IMR-90 (cell line): ENCODE data around the gene QDPR. TPM values are rescaled to one million over a fixed set of nuclear protein-coding genes. Genes with fewer than 3 reads are reported as not detected.

Experiments
- ATAC-seq: fragments of 200-7000 bp; cut with Tn5 transposase; 2 replicates; pipeline ENCODE4 v1.9.1; 2020; ENCODE audit warnings: low read depth, mild to moderate bottlenecking, moderate library complexity
- BruUV-seq: library from RNA; stranded (reverse); fragments of 400-500 nt; replicated peaks from 2 replicates; lab custom pipeline; 2021; lab: Mats Ljungman, UMichigan
- CTCF ChIA-PET: fragments of 300-600 bp; formaldehyde crosslinking; extraction: SDS; loops from one replicate; lab custom pipeline; 2021; ENCODE audit warnings: antibody characterized with exemption; lab: Yijun Ruan, JAX
- POLR2A ChIA-PET: fragments of 300-600 bp; sonication (Branson Sonifier 250); formaldehyde crosslinking; loops from one replicate; lab custom pipeline; 2022; ENCODE audit warnings: antibody characterized with exemption; ENCODE audit not compliant: unreplicated experiment; lab: Charles Lee
- DNase-seq: peaks from one replicate; pipeline ENCODE4 v3.0.0; 2013
- H2AFZ ChIP-seq: replicated peaks from 2 replicates; pipeline ENCODE3; 2013; ENCODE audit warnings: low read length, mild to moderate bottlenecking; ENCODE audit not compliant: poor library complexity
- H2AK5ac ChIP-seq: 2 replicates; pipeline ENCODE4 v1.6.1; 2013; ENCODE audit warnings: low read depth, low read length, inconsistent platforms
- H2AK9ac ChIP-seq: replicated peaks from 2 replicates; pipeline ENCODE3; 2013; ENCODE audit warnings: mild to moderate bottlenecking, low read depth, low read length, moderate library complexity; ENCODE audit not compliant: poor library complexity
- H2BK120ac ChIP-seq: 2 replicates; pipeline ENCODE4 v1.6.1; 2013; ENCODE audit warnings: low read depth, low read length, inconsistent platforms
- H2BK15ac ChIP-seq: 3 replicates; pipeline ENCODE4 v1.6.1; 2013; ENCODE audit warnings: low read depth, low read length, inconsistent platforms
- H2BK20ac ChIP-seq: 2 replicates; pipeline ENCODE4 v1.6.1; 2013; ENCODE audit warnings: low read depth, mild to moderate bottlenecking, inconsistent platforms, low read length, moderate library complexity
- H2BK5ac ChIP-seq: 2 replicates; pipeline ENCODE4 v1.6.1; 2013; ENCODE audit warnings: mild to moderate bottlenecking, low read depth, low read length, inconsistent platforms; ENCODE audit not compliant: poor library complexity, severe bottlenecking
- H3K14ac ChIP-seq: replicated peaks from 2 replicates; pipeline ENCODE4 v1.6.1; 2013; ENCODE audit warnings: low read depth, low read length, inconsistent platforms
- H3K18ac ChIP-seq: 2 replicates; pipeline ENCODE4 v1.6.1; 2013; ENCODE audit warnings: low read depth, low read length, control low read depth
- H3K23ac ChIP-seq: 2 replicates; pipeline ENCODE4 v1.6.1; 2013; ENCODE audit warnings: low read depth, low read length, inconsistent platforms
- H3K27ac ChIP-seq: 2 replicates; pipeline ENCODE4 v1.5.1; 2013; ENCODE audit warnings: mild to moderate bottlenecking, control low read depth, low read length; ENCODE audit not compliant: insufficient read depth
- H3K27me3 ChIP-seq: 2 replicates; pipeline ENCODE4 v1.6.1; 2013; ENCODE audit warnings: low read length; ENCODE audit not compliant: control insufficient read depth, insufficient read depth
- H3K36me3 ChIP-seq: 2 replicates; pipeline ENCODE4 v1.6.1; 2013; ENCODE audit warnings: low read length, mixed read lengths; ENCODE audit not compliant: control insufficient read depth, insufficient read depth
- H3K4ac ChIP-seq: 2 replicates; pipeline ENCODE4 v1.6.1; 2013; ENCODE audit warnings: low read depth, low read length, inconsistent platforms
- H3K4me1 ChIP-seq: 2 replicates; pipeline ENCODE4 v1.6.1; 2013; ENCODE audit warnings: low read length, mixed read lengths; ENCODE audit not compliant: control insufficient read depth, insufficient read depth
- H3K4me2 ChIP-seq: 2 replicates; pipeline ENCODE4 v1.6.1; 2013; ENCODE audit warnings: low read depth, mild to moderate bottlenecking, control low read depth, low read length, moderate library complexity
- H3K4me3 ChIP-seq: 2 replicates; pipeline ENCODE4 v1.5.1; 2013; ENCODE audit warnings: low read depth, mild to moderate bottlenecking, control low read depth, low read length, moderate library complexity; ENCODE audit not compliant: insufficient read depth
- H3K56ac ChIP-seq: 2 replicates; pipeline ENCODE4 v1.6.1; 2013; ENCODE audit warnings: low read length, inconsistent platforms; ENCODE audit not compliant: insufficient read depth; ENCODE audit errors: extremely low read depth
- H3K79me1 ChIP-seq, 2 experiments: 2 replicates each; pipeline ENCODE4 v1.6.1; 2013; ENCODE audit warnings: low read length in 2 of 2, inconsistent platforms in 1 of 2, low read depth in 1 of 2
- H3K9ac ChIP-seq: 2 replicates; pipeline ENCODE4 v1.6.1; 2013; ENCODE audit warnings: low read depth, low read length, control low read depth
- H3K9me1 ChIP-seq: 2 replicates; pipeline ENCODE4 v1.6.1; 2013; ENCODE audit warnings: low read length, inconsistent platforms; ENCODE audit not compliant: insufficient read depth
- H3K9me3 ChIP-seq: 2 replicates; pipeline ENCODE4 v1.6.1; 2013; ENCODE audit warnings: low read length; ENCODE audit not compliant: control insufficient read depth, insufficient read depth
- H4K20me1 ChIP-seq: 2 replicates; pipeline ENCODE4 v1.6.1; 2013; ENCODE audit warnings: low read length, inconsistent platforms; ENCODE audit not compliant: insufficient read depth
- H4K5ac ChIP-seq: 2 replicates; pipeline ENCODE4 v1.6.1; 2013; ENCODE audit warnings: mild to moderate bottlenecking, low read depth, low read length, control low read depth
- H4K8ac ChIP-seq, 2 experiments: 2 replicates each; pipeline ENCODE4 v1.6.1; 2013; ENCODE audit warnings: low read depth in 2 of 2, low read length in 2 of 2, control low read depth in 1 of 2, inconsistent platforms in 1 of 2
- H4K91ac ChIP-seq: 2 replicates; pipeline ENCODE4 v1.6.1; 2013; ENCODE audit warnings: low read depth, low read length, inconsistent platforms; ENCODE audit not compliant: insufficient read depth
- BHLHE40 ChIP-seq: fragments of 150-350 bp; IDR thresholded peaks from 2 replicates; pipeline ENCODE4 v1.6.1; 2016; ENCODE audit warnings: mild to moderate bottlenecking, low read depth, low read length
- CEBPB ChIP-seq: IDR thresholded peaks from 2 replicates; pipeline ENCODE4 v1.6.1; 2012; ENCODE audit warnings: low read depth, low read length, improper control_type of control experiment
- CHD1 ChIP-seq: IDR thresholded peaks from 2 replicates; pipeline ENCODE4 v1.6.1; 2012; ENCODE audit warnings: low read depth, low read length, improper control_type of control experiment
- FOS ChIP-seq: fragments of 150-350 bp; IDR thresholded peaks from 2 replicates; pipeline ENCODE4 v1.6.1; 2016; ENCODE audit warnings: low read depth, low read length
- MAFK ChIP-seq: IDR thresholded peaks from 2 replicates; pipeline ENCODE4 v1.6.1; 2012; ENCODE audit warnings: low read depth, low read length, improper control_type of control experiment
- MAZ ChIP-seq: IDR thresholded peaks from 2 replicates; pipeline ENCODE4 v1.6.1; 2012; ENCODE audit warnings: low read depth, mild to moderate bottlenecking, low read length, improper control_type of control experiment, moderate library complexity, borderline replicate concordance
- MXI1 ChIP-seq: IDR thresholded peaks from 2 replicates; pipeline ENCODE4 v1.6.1; 2012; ENCODE audit warnings: low read depth, mild to moderate bottlenecking, low read length, moderate library complexity, borderline replicate concordance
- NFE2L2 ChIP-seq: fragments of 150-350 bp; IDR thresholded peaks from 2 replicates; pipeline ENCODE4 v1.6.1; 2016; ENCODE audit warnings: low read depth, mild to moderate bottlenecking, low read length
- POLR2A ChIP-seq: IDR thresholded peaks from 2 replicates; pipeline ENCODE4 v1.6.1; 2012; ENCODE audit warnings: mild to moderate bottlenecking, low read depth, low read length
- RAD21 ChIP-seq: IDR thresholded peaks from 2 replicates; pipeline ENCODE4 v1.6.1; 2012; ENCODE audit warnings: low read length, improper control_type of control experiment
- RCOR1 ChIP-seq: IDR thresholded peaks from 2 replicates; pipeline ENCODE4 v1.6.1; 2012; ENCODE audit warnings: mild to moderate bottlenecking, low read length, improper control_type of control experiment; ENCODE audit not compliant: insufficient replicate concordance
- RFX5 ChIP-seq: IDR thresholded peaks from 2 replicates; pipeline ENCODE4 v1.8.0; 2012; ENCODE audit warnings: low read depth, mild to moderate bottlenecking, low read length, moderate library complexity
- SMC3 ChIP-seq: fragments of 150-350 bp; IDR thresholded peaks from 2 replicates; pipeline ENCODE4 v1.6.1; 2016; ENCODE audit warnings: low read depth, mild to moderate bottlenecking, antibody characterized with exemption, low read length, moderate library complexity
- WGBS, 2 experiments: methylation state at CpG; one replicate each; pipeline versions ENCODE4 v1.1.5 to v1.1.7; 2013; ENCODE audit warnings: missing lambda C conversion rate in 2 of 2; ENCODE audit not compliant: insufficient read length in 1 of 2; ENCODE audit errors: extremely low coverage in 2 of 2; 5-methylcytosine and 5-hydroxymethylcytosine counted together
- dilution Hi-C: fragments of 300-500 bp; cut with HindIII; formaldehyde crosslinking; loops from one replicate; pipeline ENCODE4 v1.14.3; 2018; ENCODE audit warnings: low sequenced_read_pairs; ENCODE audit not compliant: unreplicated experiment
- in situ Hi-C: fragments of 300-500 bp; cut with MboI; formaldehyde crosslinking; loops from 3 replicates; pipeline ENCODE4 v1.14.3; 2019; ENCODE audit warnings: low sequenced_read_pairs, inconsistent platforms, mixed read lengths
- intact Hi-C: fragments of 100-400 bp; cut with micrococcal nuclease; formaldehyde crosslinking; loops from 2 replicates; pipeline ENCODE4 v1.10.0; 2022
- polyA plus RNA-seq, 3 experiments: library from polyadenylated mRNA; depleted of rRNA; stranded (reverse); fragments of >200 nt; gene quantifications; 2 replicates each; pipeline ENCODE4 v1.2.3, GENCODE V29; 2012; ENCODE audit warnings: low replicate concordance in 1 of 3
- total RNA-seq: library from RNA; depleted of rRNA; stranded (reverse); fragments of >200 nt; gene quantifications from 2 replicates; pipeline ENCODE4 v1.2.3, GENCODE V29; 2012
- TF ChIP-seq, protein P1 (sequence below): conservative IDR thresholded peaks from 2 replicates; pipeline ENCODE4 v1.5.1; 2012; ENCODE audit warnings: mild to moderate bottlenecking, low read depth, low read length, improper control_type of control experiment
- TF ChIP-seq, protein P2 (sequence below): fragments of 150-350 bp; IDR thresholded peaks from 2 replicates; pipeline ENCODE4 v1.6.1; 2017; ENCODE audit warnings: mild to moderate bottlenecking, antibody characterized with exemption, low read length, low read depth
- TF ChIP-seq, protein P3 (sequence below): fragments of 150-350 bp; IDR thresholded peaks from 2 replicates; pipeline ENCODE4 v1.6.1; 2016; ENCODE audit warnings: low read depth, mild to moderate bottlenecking, low read length, moderate library complexity, borderline replicate concordance

QDPR gene
- total and polyA plus RNA-seq, 2 of the 4 experiments (the other 2 are of a cell fraction): 10.4 to 31.1 TPM

DNA sequence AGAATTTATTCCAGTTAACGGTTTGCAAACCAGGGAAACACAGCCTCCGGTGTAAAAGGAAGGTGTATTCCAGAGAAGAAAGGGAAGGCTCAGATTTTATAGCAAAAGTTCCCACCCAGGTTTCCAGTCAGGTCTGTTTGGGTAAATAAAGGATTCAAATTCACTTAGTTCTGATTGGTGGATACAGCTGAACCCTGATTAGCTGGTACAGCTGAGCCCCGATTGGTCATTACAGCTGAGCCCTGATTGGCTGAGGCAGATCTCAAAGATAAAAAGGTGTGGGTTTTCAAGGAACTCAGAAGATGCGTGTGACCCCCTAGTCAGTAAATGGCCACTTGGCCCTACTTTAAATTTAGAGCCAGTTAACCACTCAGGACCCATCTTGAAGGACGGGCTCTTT is 9.7 kb upstream of the QDPR start:
- H4K8ac ChIP-seq: no peak overlapping the region
- no peaks in the 10 kb centered on the region for H4K20me1 ChIP-seq
- dilution Hi-C loops: no loop called here
- H3K18ac ChIP-seq: no peak overlapping the region
- H3K9me3 ChIP-seq: no peaks in the 10 kb centered on the region
- POLR2A ChIA-PET: interaction anchor here (0.6 kb wide), 1 partner anchor 13 kb away, joined by 4 read pairs; no protein-coding TSS in a partner anchor
- TF ChIP-seq MAFK (no peak), CEBPB (no peak), FOS (no peak), RFX5 (no peak), BHLHE40 (no peak), RCOR1 (no peak), NFE2L2 (no peak), POLR2A (no peak), CHD1 (no peak), MXI1 (no peak), RAD21 (no peak), MAZ (no peak), SMC3 (no peak)
- TF ChIP-seq, protein P1, sequence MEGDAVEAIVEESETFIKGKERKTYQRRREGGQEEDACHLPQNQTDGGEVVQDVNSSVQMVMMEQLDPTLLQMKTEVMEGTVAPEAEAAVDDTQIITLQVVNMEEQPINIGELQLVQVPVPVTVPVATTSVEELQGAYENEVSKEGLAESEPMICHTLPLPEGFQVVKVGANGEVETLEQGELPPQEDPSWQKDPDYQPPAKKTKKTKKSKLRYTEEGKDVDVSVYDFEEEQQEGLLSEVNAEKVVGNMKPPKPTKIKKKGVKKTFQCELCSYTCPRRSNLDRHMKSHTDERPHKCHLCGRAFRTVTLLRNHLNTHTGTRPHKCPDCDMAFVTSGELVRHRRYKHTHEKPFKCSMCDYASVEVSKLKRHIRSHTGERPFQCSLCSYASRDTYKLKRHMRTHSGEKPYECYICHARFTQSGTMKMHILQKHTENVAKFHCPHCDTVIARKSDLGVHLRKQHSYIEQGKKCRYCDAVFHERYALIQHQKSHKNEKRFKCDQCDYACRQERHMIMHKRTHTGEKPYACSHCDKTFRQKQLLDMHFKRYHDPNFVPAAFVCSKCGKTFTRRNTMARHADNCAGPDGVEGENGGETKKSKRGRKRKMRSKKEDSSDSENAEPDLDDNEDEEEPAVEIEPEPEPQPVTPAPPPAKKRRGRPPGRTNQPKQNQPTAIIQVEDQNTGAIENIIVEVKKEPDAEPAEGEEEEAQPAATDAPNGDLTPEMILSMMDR: no peak
- TF ChIP-seq, protein P2, sequence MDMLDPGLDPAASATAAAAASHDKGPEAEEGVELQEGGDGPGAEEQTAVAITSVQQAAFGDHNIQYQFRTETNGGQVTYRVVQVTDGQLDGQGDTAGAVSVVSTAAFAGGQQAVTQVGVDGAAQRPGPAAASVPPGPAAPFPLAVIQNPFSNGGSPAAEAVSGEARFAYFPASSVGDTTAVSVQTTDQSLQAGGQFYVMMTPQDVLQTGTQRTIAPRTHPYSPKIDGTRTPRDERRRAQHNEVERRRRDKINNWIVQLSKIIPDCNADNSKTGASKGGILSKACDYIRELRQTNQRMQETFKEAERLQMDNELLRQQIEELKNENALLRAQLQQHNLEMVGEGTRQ: no peak
- TF ChIP-seq, protein P3, sequence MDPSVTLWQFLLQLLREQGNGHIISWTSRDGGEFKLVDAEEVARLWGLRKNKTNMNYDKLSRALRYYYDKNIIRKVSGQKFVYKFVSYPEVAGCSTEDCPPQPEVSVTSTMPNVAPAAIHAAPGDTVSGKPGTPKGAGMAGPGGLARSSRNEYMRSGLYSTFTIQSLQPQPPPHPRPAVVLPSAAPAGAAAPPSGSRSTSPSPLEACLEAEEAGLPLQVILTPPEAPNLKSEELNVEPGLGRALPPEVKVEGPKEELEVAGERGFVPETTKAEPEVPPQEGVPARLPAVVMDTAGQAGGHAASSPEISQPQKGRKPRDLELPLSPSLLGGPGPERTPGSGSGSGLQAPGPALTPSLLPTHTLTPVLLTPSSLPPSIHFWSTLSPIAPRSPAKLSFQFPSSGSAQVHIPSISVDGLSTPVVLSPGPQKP: no peak
- H2BK20ac ChIP-seq: no peak overlapping the region
- CTCF ChIA-PET: no interaction called here
- peaks cover 19% of the 10 kb centered on the region for H3K27me3 ChIP-seq
- H2AK9ac ChIP-seq: no peak overlapping the region
- BruUV-seq: no TSS peak
- no peak overlapping the region for H3K4ac ChIP-seq
- H3K36me3 ChIP-seq: no peaks in the 10 kb centered on the region
- no peak overlapping the region for H2AFZ ChIP-seq
- no peak overlapping the region for H3K9ac ChIP-seq
- no peak overlapping the region for H3K56ac ChIP-seq
- H3K4me3 ChIP-seq: no peak overlapping the region
- 52% methylated on average over 2 of the region's 5 CpGs; no CpG with 5 or more reads in 1 of the 2 experiments for WGBS, 2 experiments
- no peak overlapping the region for H3K23ac ChIP-seq
- no peak overlapping the region for H2BK15ac ChIP-seq
- H3K9me1 ChIP-seq: no peaks in the 10 kb centered on the region
- in situ Hi-C loops: no loop called here
- no peaks in the 10 kb centered on the region for H3K79me1 ChIP-seq
- H3K14ac ChIP-seq: no peak overlapping the region
- H2AK5ac ChIP-seq: no peak overlapping the region
- no peak overlapping the region for H2BK5ac ChIP-seq
- no peak for DNase-seq
- no peak overlapping the region for H4K91ac ChIP-seq
- no peak overlapping the region for H3K27ac ChIP-seq
- H3K4me2 ChIP-seq: no peak overlapping the region
- no peak for ATAC-seq
- no peak overlapping the region for H2BK120ac ChIP-seq
- no peaks in the 10 kb centered on the region for H3K4me1 ChIP-seq
- intact Hi-C loops: no loop called here
- no peak overlapping the region for H4K5ac ChIP-seq
